ENCODE results near the gene BSG.
"Not testable (repeated sequence)": the region's sequence is repeated elsewhere in the genome, so short reads cannot be mapped to it uniquely, and the experiment has no call there.

The BSG gene

DNA sequence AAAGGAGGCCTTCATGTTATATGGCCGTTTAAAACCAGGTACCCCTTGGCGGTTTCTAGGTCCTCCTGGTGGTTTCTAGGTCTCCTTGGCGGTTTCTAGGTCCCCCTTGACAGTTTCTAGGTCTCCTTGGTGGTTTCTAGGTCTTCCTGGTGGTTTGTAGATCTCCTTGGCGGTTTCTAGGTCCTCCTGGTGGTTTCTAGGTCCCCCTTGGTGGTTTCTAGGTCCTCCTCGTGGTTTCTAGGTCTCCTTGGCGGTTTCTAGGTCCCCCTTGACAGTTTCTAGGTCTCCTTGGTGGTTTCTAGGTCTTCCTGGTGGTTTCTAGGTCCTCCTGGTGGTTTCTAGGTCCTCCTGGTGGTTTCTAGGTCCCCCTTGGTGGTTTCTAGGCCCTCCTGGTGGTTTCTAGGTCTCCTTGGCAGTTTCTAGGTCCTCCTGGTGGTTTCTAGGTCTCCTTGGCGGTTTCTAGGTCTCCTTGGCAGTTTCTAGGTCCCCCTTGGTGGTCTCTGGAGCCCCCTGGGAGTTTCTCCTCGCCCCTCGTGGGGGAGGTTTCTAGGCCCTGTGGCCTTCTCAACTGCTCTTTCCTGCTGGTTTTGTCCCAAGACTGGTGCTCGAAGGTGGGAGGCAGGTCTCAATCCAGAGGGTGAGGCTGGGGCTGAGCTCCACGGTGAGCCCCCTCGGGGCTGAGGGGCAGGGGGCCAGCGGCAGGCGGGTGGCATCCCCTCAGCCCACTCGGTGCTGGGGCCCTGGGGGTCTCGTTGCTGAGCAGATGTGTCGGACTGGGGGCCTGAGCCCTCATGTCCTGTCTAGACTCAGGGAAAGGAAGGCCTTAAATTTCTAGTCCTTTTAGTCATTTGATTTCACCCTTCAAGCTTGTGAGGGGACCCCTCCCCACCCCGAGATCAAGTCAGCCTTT is 25.3 kb downstream of the BSG start:
- no peak for DNase-seq
- Mint-ChIP-seq H3K27ac (no peak overlapping the region), H3K4me3 (no peak overlapping the region), H3K36me3 (ENCODE audit: low read depth) (no peaks in the 10 kb centered on the region), H3K9me3 (no peaks in the 10 kb centered on the region), H3K4me1 (ENCODE audit: low read depth) (no peaks in the 10 kb centered on the region), H3K27me3 (peaks cover 12% of the 10 kb centered on the region)

DNA sequence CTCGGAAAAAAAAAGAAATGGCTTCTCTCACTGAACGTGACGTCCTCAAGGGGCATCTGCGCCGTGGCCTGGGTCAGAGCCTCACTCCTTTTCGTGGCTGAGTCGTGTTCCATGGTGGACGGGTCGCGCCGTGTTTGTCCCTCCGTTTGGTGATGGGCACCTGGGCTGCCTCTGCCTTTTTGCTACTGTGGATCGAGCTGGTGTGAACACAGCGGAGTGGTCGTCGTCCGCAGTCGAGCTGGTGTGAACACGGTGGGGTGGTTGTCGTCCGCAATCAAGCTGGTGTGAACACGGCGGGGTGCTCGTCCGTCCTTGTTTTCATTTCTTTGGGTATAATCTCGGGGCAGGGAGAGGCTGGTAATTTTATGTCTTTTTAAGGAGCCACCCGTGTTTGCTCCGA is 28.9 kb downstream of the BSG start:
- no peak for DNase-seq
- Mint-ChIP-seq H3K27ac (no peak overlapping the region), H3K27me3 (no peaks in the 10 kb centered on the region), H3K4me1 (ENCODE audit: low read depth) (peaks cover 1% of the 10 kb centered on the region), H3K9me3 (no peaks in the 10 kb centered on the region), H3K4me3 (no peak overlapping the region), H3K36me3 (ENCODE audit: low read depth) (no peaks in the 10 kb centered on the region)

GRCh38 chr19:601790-602189 is 29.4 kb downstream of the BSG start:
- Mint-ChIP-seq H3K27me3 (no peaks in the 10 kb centered on the region), H3K27ac (no peak overlapping the region), H3K36me3 (ENCODE audit: low read depth) (no peaks in the 10 kb centered on the region), H3K4me3 (no peak overlapping the region), H3K4me1 (ENCODE audit: low read depth) (peaks cover 1% of the 10 kb centered on the region), H3K9me3 (no peaks in the 10 kb centered on the region)
- no peak for DNase-seq

GRCh38 chr19:602391-603301 is 30.2 kb downstream of the BSG start:
- H3K36me3 Mint-ChIP-seq (ENCODE audit: low read depth), result no peaks in the 10 kb centered on the region
- no peak overlapping the region for H3K4me3 Mint-ChIP-seq
- no peaks in the 10 kb centered on the region for H3K27me3 Mint-ChIP-seq
- DNase-seq, result no peak
- H3K9me3 Mint-ChIP-seq, result no peaks in the 10 kb centered on the region
- H3K27ac Mint-ChIP-seq, result no peak overlapping the region
- peaks cover 1% of the 10 kb centered on the region for H3K4me1 Mint-ChIP-seq (ENCODE audit: low read depth)

- DNase-seq; H3K9me3 Mint-ChIP-seq; H3K4me1 Mint-ChIP-seq (ENCODE audit: low read depth); H3K36me3 Mint-ChIP-seq (ENCODE audit: low read depth); H3K4me3 Mint-ChIP-seq; H3K27ac Mint-ChIP-seq; H3K27me3 Mint-ChIP-seq: not testable (repeated sequence)
Observed at GRCh38 chr19:603302-603639, 30.9 kb downstream of the BSG start.

DNA sequence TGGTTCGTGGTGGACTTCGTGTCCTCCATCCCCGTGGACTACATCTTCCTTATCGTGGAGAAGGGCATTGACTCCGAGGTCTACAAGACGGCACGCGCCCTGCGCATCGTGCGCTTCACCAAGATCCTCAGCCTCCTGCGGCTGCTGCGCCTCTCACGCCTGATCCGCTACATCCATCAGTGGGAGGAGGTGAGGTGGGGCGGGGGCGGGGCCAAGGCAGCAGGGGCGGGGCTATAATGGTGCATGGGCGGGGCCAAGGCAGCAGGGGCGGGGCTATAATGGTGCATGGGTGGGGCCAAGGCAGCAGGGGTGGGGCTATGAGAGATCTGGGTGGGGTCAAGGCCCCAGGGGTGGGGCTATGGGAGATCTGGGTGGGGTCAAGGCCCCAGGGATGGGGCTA is 31.4 kb downstream of the BSG start:
- not testable (repeated sequence) for H3K36me3 Mint-ChIP-seq (ENCODE audit: low read depth); H3K9me3 Mint-ChIP-seq; H3K27ac Mint-ChIP-seq; H3K4me3 Mint-ChIP-seq; DNase-seq; H3K4me1 Mint-ChIP-seq (ENCODE audit: low read depth); H3K27me3 Mint-ChIP-seq

DNA sequence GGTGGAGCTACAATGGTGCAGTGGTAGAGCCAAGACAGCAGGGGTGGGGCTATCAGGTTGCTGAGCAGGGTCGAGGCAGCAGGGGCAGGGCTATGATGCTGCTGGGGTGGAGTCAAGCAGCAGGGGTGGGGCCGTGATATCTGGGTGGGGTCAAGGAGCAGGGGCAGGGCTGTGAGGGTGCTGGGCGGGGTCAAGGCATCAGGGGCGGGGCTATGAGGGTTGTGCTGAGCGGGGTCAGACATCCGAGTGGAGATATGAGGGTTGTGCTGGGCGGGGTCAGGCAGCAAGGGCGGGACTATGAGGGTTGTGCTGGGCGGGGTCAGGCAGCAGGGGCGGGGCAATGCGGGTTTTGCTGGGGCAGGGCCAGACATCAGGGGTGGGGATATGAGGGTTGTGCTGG is 32.0 kb downstream of the BSG start:
- Mint-ChIP-seq H3K27me3 (no peaks in the 10 kb centered on the region), H3K9me3 (no peaks in the 10 kb centered on the region), H3K36me3 (ENCODE audit: low read depth) (no peaks in the 10 kb centered on the region), H3K4me1 (ENCODE audit: low read depth) (peaks cover 2% of the 10 kb centered on the region), H3K27ac (no peak overlapping the region), H3K4me3 (no peak overlapping the region)
- no peak for DNase-seq

- H3K9me3 Mint-ChIP-seq; DNase-seq; H3K27me3 Mint-ChIP-seq; H3K36me3 Mint-ChIP-seq (ENCODE audit: low read depth); H3K4me1 Mint-ChIP-seq (ENCODE audit: low read depth): not testable (repeated sequence)
- Mint-ChIP-seq H3K4me3 (peak overlapping the region; percentile 65), H3K27ac (peak overlapping the region; percentile 55)
Observed at GRCh38 chr19:605061-605971, 32.9 kb downstream of the BSG start.

DNA sequence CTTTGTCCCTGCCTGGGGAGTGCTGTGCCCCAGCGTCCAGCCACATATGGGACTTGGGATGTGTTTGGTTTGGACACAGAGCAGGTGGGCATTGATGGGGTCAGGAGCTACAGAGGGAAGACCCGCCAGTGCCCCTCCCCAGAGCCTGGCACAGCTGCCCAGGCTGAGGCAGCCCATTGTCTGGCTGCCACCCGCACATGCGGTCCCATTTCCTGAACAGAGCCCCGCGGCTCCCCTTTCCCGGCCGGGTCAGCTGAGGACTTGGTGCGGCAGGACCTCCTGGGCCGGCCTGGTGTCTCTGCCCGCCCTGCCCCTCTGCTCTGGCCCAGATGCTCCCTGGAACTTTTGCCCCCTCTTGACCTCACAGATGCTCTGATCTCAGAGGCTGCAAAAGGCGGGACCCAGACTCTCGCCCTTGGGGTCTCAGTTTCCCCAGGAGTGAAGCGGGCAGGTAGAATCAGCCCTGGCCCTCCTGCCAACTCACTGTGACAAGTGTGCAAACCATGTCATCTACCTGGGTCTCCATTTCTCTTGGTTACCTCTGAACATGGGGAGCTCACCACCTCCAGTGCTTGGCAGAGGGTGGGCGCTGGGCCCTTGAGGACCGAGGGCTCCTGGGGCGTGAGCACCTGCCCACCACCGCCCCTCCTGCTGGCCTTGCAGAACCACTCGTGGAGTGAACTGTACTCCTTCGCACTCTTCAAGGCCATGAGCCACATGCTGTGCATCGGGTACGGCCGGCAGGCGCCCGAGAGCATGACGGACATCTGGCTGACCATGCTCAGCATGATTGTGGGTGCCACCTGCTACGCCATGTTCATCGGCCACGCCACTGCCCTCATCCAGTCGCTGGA is 35.1 kb downstream of the BSG start:
- DNase-seq, result no peak
- no peak overlapping the region for H3K4me3 Mint-ChIP-seq
- no peaks in the 10 kb centered on the region for H3K36me3 Mint-ChIP-seq (ENCODE audit: low read depth)
- no peak overlapping the region for H3K27ac Mint-ChIP-seq
- H3K4me1 Mint-ChIP-seq (ENCODE audit: low read depth), result peaks cover 26% of the 10 kb centered on the region
- no peaks in the 10 kb centered on the region for H3K9me3 Mint-ChIP-seq
- no peaks in the 10 kb centered on the region for H3K27me3 Mint-ChIP-seq

DNA sequence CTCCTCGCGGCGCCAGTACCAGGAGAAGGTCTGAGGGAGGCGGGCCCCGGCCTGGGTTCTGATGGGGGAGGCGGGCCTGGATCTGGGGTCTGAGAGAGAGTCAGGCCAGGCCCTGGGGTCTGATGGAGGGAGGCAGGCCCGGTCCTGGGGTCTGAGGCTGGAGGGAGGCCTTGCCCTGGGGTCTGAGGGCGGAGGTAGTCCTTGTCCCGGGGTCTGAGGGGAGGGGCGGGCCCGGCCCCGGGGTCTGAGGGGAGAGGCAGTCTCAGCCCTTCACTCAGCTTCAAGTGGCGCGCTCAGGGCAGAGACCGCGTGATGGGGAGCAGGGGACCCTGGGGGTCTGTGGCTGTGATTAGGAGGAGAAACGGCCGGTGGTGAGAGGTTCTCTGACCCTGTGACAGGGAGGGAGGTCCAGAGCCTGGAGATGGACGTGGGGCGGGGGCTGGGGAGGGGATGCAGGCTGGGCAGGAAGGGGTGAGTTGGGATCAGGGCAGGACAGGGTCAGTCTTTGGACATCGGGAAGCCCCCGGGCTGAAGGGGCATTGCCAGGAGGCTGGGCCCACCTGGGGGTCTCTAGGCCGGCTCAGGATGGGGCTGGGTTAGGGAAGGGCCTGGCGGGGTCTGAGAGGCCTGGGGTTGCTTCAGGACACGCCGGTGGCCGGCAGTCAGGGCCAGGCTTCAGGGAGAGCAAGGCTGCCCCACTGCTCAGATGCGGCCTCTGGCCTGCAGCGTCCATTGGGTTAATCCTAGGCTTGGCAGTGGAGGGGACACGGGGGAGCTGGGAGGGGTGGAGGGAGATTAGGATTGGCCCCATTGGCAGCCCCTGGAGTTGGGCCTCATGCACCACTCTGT is 36.0 kb downstream of the BSG start:
- peaks cover 33% of the 10 kb centered on the region for H3K4me1 Mint-ChIP-seq (ENCODE audit: low read depth)
- H3K27me3 Mint-ChIP-seq, result no peaks in the 10 kb centered on the region
- H3K36me3 Mint-ChIP-seq (ENCODE audit: low read depth), result peaks cover 7% of the 10 kb centered on the region
- H3K27ac Mint-ChIP-seq, result no peak overlapping the region
- H3K4me3 Mint-ChIP-seq, result peak overlapping the region; percentile 38
- no peaks in the 10 kb centered on the region for H3K9me3 Mint-ChIP-seq
- DNase-seq, result no peak

GRCh38 chr19:609004-609346 is 36.6 kb downstream of the BSG start:
- Mint-ChIP-seq H3K27me3 (no peaks in the 10 kb centered on the region), H3K36me3 (ENCODE audit: low read depth) (peaks cover 7% of the 10 kb centered on the region), H3K9me3 (no peaks in the 10 kb centered on the region), H3K4me3 (no peak overlapping the region), H3K27ac (no peak overlapping the region), H3K4me1 (ENCODE audit: low read depth) (peaks cover 33% of the 10 kb centered on the region)
- DNase-seq, result no peak

GRCh38 chr19:610071-610800 is 37.8 kb downstream of the BSG start:
- Mint-ChIP-seq H3K9me3 (no peaks in the 10 kb centered on the region), H3K4me3 (peak overlapping the region; percentile 76), H3K27ac (peak overlapping the region; percentile 98), H3K4me1 (ENCODE audit: low read depth) (peaks cover 32% of the 10 kb centered on the region), H3K36me3 (ENCODE audit: low read depth) (peaks cover 14% of the 10 kb centered on the region), H3K27me3 (no peaks in the 10 kb centered on the region)
- DNase-seq, result peak; percentile 66

All from activated T-cell treated with anti-CD3 and anti-CD28 coated beads, Interleukin-2, amount 50 U/mL, for 24 hours (primary cell).